Lower leg skin (tissue), 3 donors: ENCODE data around the gene LIPC.

Source experiments
- CTCF ChIP-seq, 3 donors: fragments of 450-650 bp; IDR thresholded peaks; one replicate each; pipeline ENCODE4 v1.5.1; 2016; ENCODE audit warnings: antibody characterized with exemption in 3 of 3, mild to moderate bottlenecking in 3 of 3, moderate library complexity in 2 of 3
- POLR2A ChIP-seq, 2 donors: fragments of 450-650 bp; IDR thresholded peaks; one replicate each; pipeline ENCODE4 v1.6.1; 2016 to 2017; ENCODE audit warnings: antibody characterized with exemption in 2 of 2, mild to moderate bottlenecking in 1 of 2, moderate library complexity in 1 of 2

GRCh38 chr15:58427987-58428386 is 3.8 kb upstream of the LIPC start:
- TF ChIP-seq CTCF (IDR thresholded peaks at IDR 0.05) (no peak), POLR2A (IDR thresholded peaks at IDR 0.05) (no peak)
